ENCODE data around the gene COQ10B.

DNA sequence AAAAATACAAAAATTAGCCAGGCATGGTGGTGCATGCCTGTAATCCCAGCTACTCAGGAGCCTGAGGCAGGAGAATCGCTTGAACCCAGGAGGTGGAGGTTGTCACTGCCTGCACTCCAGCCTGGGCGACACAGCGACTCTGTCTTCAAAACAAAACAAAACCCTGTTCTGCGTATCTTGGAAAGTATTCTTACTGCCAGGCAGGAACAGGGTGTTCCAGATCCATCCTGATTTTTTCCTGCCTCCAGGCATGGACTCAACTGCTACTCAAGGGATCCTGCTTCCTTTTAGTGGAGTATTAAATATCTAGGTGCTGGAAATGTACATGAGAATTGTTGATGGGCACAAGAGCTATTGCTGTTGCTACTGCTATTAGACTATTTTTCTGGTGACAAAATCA is 34.0 kb downstream of the COQ10B start:
- TF ChIP-seq, protein P1, sequence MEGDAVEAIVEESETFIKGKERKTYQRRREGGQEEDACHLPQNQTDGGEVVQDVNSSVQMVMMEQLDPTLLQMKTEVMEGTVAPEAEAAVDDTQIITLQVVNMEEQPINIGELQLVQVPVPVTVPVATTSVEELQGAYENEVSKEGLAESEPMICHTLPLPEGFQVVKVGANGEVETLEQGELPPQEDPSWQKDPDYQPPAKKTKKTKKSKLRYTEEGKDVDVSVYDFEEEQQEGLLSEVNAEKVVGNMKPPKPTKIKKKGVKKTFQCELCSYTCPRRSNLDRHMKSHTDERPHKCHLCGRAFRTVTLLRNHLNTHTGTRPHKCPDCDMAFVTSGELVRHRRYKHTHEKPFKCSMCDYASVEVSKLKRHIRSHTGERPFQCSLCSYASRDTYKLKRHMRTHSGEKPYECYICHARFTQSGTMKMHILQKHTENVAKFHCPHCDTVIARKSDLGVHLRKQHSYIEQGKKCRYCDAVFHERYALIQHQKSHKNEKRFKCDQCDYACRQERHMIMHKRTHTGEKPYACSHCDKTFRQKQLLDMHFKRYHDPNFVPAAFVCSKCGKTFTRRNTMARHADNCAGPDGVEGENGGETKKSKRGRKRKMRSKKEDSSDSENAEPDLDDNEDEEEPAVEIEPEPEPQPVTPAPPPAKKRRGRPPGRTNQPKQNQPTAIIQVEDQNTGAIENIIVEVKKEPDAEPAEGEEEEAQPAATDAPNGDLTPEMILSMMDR (IDR thresholded peaks at IDR 0.05), result no peak
- TF ChIP-seq POLR2A (IDR thresholded peaks at IDR 0.05), result no peak
